GM11168 (cell line): ENCODE results near the gene ERC1.
"Not testable (repeated sequence)": the region's sequence is repeated elsewhere in the genome, so short reads cannot be mapped to it uniquely, and the experiment has no call there.

Experiments used
- in situ Hi-C: fragments of 300-500 bp; cut with MboI; formaldehyde crosslinking; loops from one replicate; pipeline ENCODE4 v1.12.0; 2022; ENCODE audit warnings: low sequenced_read_pairs; ENCODE audit not compliant: unreplicated experiment

The ERC1 gene

DNA sequence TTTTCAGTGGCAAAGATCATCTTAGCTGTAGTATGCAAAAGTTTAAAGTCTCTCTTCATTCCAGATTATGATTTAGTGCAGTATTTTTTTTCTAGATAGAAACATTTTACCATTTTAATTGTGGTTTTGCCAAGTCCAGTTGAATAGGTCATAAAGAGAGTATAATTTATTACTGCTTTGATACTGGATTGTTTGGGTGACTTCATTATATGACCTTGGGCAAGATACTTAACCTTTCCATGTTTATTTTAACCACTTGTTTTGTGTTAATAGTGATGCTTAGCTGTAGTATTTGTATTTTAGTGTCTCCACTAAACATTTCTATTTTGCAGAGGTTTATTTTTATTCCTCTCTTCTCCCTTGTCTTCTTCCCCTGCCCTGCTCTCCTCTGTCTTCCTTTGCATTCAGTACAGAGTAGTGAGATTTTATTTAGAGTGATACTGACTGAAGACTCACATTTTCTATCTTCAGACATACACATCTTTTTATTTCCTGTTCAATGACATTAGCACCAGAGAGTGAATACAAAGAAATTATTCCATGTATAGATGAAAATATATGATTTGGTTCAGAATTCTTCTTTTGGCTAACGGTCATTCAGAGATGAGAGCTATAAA lies 215.2 kb downstream of the ERC1 start:
- in situ Hi-C loops: no loop called here

DNA sequence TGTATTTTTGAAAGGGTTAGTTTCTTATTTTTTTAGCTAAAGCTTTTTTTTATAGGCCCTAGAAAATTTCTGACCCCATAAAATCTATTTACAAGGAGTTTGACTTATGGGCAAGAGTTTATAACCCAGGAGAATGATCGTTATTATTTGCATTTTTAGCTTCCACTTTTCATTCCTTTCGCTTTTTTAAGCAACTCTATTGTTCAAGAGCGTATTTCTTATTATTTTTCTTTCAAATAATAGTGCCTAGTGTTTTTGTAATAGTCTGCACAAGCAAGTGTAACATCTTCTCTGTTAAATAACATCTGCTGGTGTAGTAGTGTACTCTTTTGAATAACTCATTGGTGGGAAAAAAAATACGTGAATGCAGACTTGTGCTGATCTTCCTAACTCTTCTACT lies 216.3 kb downstream of the ERC1 start:
- in situ Hi-C loops: no loop called here

DNA sequence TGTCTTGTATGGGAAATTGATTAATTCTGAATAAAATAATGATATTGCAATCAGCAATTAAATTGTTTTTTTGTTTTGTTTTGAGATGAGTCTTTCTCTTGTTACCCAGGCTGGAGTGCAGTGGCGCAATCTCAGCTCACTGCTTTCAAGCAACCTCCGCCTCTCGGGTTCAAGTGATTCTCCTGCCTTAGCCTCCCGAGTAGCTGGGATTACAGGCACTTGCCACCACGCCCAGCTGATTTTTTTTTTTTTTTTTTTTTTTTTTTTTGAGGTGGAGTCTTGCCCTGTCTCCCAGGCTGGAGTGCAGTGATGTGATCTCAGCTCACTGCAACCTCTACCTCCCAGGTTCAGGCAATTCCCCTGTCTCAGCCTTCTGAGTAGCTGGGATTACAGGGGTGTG lies 217.7 kb downstream of the ERC1 start:
- in situ Hi-C loops: not testable (repeated sequence)

DNA sequence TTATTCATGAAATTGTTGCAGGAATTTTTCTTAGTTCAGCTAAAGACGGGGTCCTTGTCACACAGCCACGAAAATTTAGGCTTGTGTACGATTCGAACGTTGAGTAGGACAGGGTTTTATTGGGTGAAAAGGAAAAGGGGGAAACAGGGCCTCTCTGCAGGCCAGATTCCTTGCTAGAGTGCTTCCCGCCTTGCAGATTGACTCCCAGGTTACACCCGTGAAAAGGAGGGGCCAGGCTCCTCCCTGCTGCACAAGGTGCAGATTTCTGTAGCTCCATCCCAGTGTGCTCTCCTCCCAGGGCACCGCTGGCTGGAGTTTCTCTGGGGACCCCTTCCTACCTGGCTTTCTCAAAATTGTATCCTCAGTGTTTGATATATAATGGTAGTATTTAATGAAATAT lies 221.5 kb downstream of the ERC1 start:
- in situ Hi-C loops: no loop called here

DNA sequence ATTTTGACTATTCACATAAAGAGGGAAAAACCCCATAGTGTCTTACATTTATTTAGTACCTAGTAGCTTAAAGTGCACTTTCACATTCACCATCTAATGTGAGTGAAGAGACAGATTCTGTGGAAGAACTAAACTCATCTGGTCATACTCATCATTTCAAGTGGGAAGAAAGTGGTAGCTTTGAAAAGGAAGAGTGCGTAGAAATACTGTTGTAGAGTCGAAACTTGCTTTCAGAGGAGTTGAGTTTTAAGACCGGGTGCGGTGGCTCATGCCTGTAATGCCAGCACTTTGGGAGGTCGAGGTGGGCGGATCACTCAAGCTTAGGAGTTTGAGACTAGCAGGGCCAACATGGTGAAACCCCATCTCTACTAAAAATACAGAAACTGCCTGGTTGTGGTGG lies 222.2 kb downstream of the ERC1 start:
- in situ Hi-C loops: no loop called here

DNA sequence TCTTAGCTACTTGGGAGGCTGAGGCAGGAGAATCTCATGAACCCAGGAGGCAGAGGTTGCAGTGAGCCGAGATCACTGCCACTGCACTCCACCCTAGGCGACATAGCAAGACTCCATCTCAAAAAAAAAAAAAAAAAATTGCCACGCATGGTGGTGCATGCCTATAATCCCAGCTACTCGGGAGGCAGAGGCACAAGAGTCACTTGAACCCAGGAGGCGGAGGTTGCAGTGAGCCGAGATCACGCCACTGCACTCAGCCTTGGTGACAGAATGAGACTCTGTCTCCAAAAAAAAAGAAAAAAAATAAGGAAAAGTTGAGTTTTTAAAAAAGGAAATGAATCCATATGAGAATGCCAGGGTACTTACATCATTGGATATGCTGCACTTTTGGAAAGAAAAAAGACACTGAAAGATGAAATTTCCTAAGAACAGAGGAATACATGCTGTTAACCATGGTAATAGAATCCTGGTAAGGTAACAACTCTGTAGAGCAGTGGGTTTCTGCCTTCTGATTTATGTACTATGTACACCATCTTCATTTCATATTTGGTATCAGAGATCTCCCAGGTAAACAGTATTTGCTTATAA lies 222.7 kb downstream of the ERC1 start:
- in situ Hi-C loops: no loop called here

DNA sequence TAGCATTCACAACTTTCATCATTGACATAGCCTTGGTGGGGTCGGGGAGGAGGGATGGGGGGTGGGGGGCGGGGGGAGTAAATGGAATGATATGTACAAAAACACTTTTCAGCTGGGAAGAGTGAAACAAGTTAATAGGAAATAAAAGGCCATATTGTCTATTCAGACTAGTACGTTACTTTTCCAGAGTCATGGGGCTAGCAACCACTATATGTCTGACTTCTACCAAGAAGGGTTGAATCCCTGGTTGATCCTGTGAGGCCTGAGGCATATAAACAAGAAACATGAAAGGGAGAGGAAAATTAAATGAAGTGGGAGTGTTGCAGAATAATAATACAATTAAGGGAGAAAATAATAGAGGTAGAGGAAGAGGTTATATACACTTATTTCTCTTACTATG lies 225.5 kb downstream of the ERC1 start:
- in situ Hi-C loops: no loop called here

DNA sequence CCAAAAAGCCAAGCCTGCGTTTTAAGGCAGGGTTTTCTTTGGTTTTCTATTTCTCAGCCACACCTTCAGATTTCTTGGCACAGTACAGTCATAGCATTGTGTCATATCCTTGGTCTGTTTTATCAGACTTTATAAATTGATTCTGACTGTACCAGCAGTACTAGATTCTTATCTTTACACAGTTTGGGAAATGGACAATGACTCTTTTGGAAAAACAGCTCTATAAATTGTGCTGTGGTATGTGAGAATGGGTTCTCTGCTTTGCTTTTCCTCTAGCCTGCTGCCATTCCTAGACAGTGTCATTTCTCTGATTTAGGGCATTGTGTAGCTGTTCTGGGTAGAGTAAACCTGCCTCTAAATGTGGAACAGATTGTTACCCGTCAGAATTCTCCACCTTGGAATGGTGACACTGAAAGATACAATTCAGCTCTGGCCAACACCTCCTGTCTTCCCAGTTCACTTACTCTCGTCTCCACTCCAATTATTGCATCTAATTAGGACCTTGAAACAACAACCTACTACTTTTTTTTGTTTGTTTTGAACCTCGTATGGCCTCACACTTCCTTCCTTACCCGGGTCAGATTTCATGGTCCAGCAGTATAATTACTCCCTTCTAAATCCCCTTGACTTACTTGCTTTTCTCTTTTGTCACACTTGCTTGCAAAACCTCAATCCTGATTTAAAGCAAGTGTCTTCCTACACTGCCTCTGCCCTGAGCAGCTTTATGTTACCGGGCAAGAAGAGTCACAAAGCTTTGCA lies 226.3 kb downstream of the ERC1 start:
- in situ Hi-C loops: no loop called here

DNA sequence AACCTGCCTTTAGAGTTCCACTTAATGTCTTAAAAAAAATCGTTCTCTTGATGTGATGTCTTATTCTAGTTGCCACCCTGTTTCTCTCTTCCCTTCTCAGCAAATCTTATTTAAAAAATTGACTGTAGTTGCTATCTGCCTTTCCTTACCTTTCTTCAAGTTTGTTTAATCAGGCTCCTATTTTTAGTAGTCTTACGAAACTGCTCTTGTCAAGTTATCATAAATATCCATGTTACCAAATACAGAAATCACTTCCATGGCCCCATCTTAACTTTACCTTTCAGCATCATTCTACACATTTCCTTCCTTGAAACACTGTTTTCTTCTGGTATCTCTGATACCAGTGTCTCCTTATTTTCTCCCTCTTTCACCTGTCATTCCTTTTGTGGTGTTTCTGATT lies 227.3 kb downstream of the ERC1 start:
- in situ Hi-C loops: no loop called here

DNA sequence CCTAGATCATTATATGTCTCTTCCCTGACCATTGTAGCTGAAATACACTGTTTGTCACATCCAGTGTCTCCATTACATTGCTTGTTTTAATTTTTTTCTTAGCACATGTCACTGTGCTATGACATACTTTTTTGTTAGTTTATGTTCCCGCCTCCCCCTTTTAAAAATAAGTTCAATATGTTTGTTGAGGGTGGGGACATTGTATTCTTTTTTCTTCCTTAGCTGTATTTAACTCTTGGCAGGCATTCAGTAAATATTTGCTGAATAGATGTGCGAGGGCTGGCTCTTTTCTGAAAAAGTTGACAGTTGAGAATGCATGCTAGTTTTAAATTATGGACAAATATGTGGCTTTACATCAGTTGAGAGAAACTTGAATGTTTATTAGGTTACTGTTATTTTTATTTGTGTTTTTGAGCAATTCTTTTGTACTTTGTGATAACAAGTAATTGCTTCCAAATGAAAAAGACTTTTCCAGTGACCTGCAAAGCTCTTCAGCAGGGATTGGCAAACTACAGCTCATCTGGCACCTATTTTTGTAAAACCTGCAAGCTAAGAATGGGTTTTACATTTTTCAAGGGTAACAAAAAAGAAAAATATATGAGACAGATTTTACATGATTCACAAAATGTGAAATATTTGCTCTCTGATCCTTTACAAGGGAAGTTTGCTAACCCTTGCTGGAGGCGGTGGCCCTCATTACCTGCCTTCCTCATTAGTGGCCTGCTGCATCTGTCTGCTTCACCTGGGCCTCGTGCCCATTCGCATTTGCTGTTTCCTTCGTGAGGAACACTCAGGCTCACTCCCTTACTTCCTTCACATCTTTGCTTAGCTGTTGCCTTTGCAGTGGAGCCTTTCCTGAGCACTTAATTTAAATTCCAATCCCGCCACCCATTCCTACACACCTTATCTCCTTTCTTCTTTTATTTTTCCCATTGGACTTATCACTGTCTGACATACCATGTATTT lies 229.4 kb downstream of the ERC1 start:
- in situ Hi-C loops: no loop called here

DNA sequence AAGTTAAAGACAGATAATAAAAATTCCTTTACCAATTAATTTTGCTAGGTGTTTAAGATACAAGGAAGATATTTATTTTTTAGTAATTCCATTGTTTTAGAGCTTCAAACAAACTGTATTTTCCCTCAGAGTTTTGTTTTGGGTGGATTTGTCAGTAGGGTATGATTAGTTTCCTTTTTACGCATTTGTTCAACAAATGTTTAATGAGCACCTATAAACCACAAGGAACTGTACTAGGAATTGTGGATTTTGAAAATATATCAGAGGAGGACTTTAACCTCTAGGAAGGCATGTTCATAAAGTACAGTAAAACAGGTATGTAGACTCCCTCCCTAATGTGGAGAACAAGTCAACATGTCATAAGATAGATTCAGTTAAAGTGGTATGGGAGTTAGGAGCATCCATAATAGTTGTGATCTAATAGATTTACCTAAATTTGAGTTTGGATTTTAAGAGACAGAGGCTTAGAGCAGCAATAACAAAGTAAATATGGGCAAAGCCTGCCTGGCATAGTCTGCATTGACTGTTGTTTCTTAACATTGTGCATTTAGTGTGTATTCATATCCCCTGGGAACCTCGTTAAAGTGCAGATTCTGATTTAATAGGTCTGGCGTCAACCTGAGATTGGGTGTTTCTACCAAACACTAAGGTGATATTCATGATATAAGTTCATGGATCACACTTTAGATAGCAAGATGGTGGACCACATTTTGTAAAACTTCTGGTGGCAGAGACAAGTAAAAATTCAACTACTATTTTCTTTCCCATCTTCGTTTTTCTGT lies 232.0 kb downstream of the ERC1 start:
- in situ Hi-C loops: no loop called here

DNA sequence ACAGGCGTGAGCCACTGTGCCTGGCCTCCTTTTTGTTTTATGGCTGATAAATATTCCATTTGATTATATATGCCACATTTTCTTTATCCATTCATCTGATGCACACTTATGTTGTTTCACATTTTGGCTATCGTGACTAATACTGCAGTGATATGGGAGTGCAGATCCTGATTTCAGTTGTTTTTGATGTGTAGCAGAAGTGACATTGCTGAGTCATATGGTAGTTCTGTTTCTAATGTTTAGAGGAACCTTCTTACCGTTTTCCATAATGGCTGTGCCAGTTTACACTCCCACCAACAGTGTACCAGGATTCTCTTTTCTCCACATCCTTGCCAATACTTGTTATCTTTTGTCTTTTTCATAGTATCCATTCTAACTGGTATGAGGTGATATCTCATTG lies 235.9 kb downstream of the ERC1 start:
- in situ Hi-C loops: no loop called here

DNA sequence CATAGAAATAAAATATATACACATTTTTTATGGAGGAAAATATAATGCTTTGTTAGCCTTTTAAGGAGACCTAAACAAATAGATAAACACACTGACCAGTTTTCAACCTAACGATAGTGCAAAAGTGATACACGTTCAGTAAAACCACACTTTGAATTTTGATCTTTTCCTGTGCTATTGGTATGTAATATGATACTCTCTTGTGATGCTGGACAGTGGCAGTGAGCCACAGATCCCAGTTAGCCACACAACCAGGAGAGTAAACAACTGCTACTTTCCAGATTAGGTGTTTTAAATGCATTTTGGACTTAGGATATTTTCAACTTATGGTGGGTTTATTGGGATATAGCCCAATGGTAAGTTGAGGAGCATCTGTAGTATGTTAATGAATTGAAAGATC lies 243.1 kb downstream of the ERC1 start:
- in situ Hi-C loops: no loop called here

DNA sequence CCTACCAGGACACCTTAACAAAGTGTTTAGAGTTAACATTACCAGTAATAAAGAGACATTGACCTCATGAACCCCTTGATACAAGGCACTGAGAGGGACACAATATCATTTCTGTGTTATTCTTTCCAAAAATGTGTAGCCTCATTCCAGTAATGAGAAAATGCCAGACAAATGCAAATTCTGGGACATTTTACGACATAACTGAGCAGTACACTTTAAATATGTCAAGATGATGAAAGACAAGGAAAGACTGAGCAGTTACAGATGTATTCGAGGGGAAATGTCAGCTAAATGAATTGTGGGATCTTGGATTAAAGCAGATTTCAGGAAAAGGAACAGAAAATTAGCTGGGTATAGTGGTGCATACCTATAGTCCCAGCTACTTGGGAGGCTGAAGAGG lies 255.6 kb downstream of the ERC1 start:
- in situ Hi-C loops: no loop called here

DNA sequence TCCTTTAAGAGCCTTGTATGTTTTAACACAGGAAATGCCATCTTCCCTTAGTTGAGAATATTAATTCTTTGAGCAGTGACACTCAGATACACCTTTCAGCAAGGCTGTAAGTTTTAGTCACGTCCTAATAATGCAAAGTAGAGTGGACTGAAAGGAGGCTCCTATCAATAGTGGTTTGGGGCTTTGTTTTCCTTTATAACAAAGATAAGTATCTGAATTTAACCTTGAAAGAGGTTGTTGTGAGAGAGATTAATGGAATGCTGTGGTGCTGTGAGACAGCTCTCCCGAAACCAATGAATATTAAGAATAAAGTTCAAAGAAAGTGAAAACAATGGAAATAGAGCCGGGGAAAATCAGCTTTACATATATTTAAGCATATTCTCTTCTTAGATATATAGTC lies 259.6 kb downstream of the ERC1 start:
- in situ Hi-C loops: no loop called here

DNA sequence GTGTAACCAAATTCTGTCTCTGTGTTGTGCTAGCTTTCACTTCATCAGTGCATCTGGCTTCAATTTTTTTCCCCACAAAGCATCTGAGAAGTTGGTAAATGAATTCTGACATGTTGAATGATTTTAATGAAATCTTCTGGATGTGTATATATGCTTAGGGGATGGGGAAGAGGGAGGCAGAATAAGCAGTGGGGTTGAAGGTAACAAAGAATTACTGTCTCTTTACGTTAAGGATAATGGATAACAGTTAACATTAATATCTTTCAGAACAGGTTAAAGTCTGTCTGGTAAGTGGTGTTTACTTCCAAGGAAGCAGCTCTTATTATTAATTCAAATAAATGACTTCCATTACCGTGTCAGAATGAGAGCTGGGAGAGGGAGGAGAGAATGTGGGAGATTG lies 261.7 kb downstream of the ERC1 start:
- in situ Hi-C loops: no loop called here

DNA sequence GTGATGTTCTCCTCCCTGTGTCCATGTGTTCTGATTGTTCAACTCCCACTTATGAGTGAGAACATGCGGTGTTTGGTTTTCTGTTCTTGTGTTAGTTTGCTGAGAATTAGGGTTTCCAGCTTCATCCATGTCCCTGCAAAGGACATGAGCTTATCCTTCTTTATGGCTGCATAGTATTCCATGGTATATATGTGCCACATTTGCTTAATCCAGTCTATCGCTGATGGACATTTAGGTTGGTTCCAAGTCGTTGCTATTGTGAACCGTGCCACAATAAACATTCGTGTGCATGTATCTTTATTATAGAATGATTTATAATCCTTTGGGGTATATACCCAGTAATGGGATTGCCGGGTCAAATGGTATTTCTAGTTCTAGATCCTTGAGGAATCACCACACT lies 264.1 kb downstream of the ERC1 start:
- in situ Hi-C loops: not testable (repeated sequence)

DNA sequence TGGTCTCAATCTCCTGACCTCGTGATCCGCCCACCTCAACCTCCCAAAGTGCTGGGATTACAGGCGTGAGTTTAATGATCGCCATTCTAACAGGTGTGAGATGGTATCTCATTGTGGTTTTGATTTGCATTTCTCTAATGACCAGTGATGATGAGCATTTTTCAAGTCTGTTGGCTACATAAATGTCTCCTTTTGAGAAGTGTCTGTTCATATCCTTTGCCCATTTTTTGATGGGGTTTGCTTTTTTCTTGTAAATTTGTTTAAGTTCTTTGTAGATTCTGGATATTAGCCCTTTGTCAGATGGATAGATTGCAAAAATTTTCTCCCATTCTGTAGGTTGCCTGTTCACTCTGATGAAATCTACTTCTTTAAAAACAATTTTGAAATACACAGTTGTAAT lies 264.8 kb downstream of the ERC1 start:
- in situ Hi-C loops: not testable (repeated sequence)

DNA sequence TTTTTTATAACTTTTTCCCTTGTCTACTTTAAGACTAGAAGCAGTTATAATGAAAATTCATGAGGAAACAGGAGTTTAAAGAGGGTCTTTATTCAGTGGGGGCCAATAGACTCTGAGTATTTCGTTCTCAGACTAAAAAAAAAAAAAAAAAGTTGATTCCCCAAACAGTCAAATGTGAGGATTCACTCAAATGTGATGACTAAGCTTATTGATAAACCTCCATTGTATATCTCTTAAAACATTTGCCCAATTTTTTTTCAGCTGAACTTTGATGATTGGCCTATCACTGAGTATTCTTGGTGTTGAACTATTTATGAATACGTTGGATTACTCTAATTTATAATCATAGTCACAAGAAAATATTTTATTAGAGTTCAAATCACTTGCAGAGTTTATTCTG lies 265.3 kb downstream of the ERC1 start:
- in situ Hi-C loops: no loop called here

DNA sequence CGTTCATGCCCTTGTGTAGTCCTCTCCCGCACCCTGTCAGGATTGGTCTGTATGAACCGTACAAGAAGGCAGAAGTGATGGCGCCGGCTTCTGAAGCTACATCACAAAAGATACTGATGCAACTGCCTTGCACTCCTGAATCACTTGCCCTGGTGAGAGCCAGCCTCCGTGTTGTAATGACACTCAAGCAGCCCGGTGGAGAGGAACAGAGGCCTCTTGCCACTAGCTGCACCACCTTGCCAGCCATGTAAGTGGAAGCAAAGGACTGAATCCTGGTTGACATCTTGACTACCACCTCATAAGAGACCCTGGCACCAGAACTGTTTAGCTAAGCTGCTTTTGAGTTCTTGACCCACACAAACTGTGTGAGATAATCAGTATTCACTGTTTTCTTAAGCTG lies 266.0 kb downstream of the ERC1 start:
- in situ Hi-C loops: no loop called here
